Tibial nerve (tissue), 4 donors: ENCODE measurements around the gene KCNE3.

ENCODE experiments used
- EP300 ChIP-seq, 2 donors: sonication (generic); formaldehyde crosslinking; IDR thresholded peaks; one replicate each; pipeline ENCODE4 v1.6.1; 2017; ENCODE audit warnings: antibody characterized with exemption in 2 of 2, mild to moderate bottlenecking in 1 of 2
- POLR2A ChIP-seq, 2 donors: fragments of 450-650 bp; IDR thresholded peaks; one replicate each; pipeline ENCODE4 v1.6.1; 2017; ENCODE audit warnings: antibody characterized with exemption in 2 of 2, mild to moderate bottlenecking in 2 of 2, moderate library complexity in 2 of 2
- TF ChIP-seq, protein P1 (sequence below), 5 experiments: fragments of 200-600 bp in 3 of 5; fragments of 450-650 bp in 2 of 5; sonication (generic) in 3 of 5; IDR thresholded peaks; one replicate each; pipeline ENCODE4 v1.5.1; 2016 to 2019; ENCODE audit warnings: antibody characterized with exemption in 5 of 5, mild to moderate bottlenecking in 3 of 5, moderate library complexity in 2 of 5

DNA sequence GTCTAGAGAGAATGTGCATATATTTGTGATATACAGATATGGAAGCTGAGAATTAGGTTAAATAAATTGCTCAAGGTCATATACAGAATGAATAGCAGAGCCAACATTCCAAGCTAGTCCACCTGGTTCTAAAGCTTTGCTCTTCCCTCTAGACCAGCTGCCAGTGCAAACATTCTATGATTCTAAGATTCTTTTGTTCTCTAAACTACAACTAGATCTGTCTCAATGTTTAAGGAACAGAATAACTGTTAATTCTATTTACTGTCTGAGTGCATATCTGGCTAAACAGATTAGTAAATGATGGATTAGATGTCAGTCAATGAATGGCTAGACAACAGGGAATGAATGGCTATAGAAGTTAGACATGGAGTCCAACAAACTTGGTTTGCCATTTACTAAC, 19.6 kb downstream of the KCNE3 start:
- TF ChIP-seq, protein P1, sequence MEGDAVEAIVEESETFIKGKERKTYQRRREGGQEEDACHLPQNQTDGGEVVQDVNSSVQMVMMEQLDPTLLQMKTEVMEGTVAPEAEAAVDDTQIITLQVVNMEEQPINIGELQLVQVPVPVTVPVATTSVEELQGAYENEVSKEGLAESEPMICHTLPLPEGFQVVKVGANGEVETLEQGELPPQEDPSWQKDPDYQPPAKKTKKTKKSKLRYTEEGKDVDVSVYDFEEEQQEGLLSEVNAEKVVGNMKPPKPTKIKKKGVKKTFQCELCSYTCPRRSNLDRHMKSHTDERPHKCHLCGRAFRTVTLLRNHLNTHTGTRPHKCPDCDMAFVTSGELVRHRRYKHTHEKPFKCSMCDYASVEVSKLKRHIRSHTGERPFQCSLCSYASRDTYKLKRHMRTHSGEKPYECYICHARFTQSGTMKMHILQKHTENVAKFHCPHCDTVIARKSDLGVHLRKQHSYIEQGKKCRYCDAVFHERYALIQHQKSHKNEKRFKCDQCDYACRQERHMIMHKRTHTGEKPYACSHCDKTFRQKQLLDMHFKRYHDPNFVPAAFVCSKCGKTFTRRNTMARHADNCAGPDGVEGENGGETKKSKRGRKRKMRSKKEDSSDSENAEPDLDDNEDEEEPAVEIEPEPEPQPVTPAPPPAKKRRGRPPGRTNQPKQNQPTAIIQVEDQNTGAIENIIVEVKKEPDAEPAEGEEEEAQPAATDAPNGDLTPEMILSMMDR (IDR thresholded peaks at IDR 0.05), result no peak
- no peak for TF ChIP-seq EP300 (IDR thresholded peaks at IDR 0.05)
- no peak for TF ChIP-seq POLR2A (IDR thresholded peaks at IDR 0.05)
